ENCODE data around the gene CYB5B.

- TF ChIP-seq EZH2 (IDR thresholded peaks at IDR 0.05; ENCODE audit: insufficient read depth, poor library complexity, severe bottlenecking) (no peak), EZH2phosphoT487 (IDR thresholded peaks at IDR 0.05; ENCODE audit: insufficient read depth, low read depth) (no peak)
These were observed 89.9 kb downstream of the CYB5B start for GRCh38 chr16:69514356-69514755.
